OCI-LY3 (cell line): Measurements from ENCODE around the gene HIF3A.

Experiments used
- EZH2phosphoT487 ChIP-seq: fragments of 200-600 bp; shearing (Covaris generic); IDR thresholded peaks from 2 replicates; pipeline ENCODE4 v1.6.1; 2018; ENCODE audit warnings: antibody characterized with exemption, mixed run types, low read depth
- TF ChIP-seq, protein P1 (sequence below): fragments of 200-600, 300-600 bp; sonication (generic); IDR thresholded peaks from 2 replicates; pipeline ENCODE4 v1.5.1; 2014; ENCODE audit warnings: antibody characterized with exemption, low read length, low read depth

DNA sequence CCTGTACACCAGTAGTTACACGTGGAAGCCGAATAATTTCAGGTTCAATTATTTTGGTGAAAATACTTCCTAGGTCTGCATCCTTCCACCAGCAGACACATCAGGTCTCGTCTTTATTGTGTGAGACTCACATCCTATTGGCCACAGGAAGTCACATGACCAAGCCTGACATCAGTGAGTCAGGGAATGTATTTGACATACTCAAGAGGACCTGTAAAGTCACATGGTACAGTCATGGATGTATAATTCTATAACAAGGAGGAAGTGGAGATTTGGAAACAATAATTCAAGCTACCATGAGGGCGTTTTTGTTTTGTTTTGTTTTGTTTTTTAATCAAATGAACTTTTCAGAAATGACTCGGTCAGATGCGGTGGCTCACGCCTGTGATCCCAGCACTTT is 9.3 kb upstream of the HIF3A start:
- TF ChIP-seq, protein P1, sequence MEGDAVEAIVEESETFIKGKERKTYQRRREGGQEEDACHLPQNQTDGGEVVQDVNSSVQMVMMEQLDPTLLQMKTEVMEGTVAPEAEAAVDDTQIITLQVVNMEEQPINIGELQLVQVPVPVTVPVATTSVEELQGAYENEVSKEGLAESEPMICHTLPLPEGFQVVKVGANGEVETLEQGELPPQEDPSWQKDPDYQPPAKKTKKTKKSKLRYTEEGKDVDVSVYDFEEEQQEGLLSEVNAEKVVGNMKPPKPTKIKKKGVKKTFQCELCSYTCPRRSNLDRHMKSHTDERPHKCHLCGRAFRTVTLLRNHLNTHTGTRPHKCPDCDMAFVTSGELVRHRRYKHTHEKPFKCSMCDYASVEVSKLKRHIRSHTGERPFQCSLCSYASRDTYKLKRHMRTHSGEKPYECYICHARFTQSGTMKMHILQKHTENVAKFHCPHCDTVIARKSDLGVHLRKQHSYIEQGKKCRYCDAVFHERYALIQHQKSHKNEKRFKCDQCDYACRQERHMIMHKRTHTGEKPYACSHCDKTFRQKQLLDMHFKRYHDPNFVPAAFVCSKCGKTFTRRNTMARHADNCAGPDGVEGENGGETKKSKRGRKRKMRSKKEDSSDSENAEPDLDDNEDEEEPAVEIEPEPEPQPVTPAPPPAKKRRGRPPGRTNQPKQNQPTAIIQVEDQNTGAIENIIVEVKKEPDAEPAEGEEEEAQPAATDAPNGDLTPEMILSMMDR = no peak
- no peak for TF ChIP-seq EZH2phosphoT487
